Testis (tissue), 3 donors: ENCODE data around the gene HBG2. TPM values are rescaled to one million over a fixed set of nuclear protein-coding genes. Genes with fewer than 3 reads are reported as not detected.

ENCODE experiments used
- DNase-seq: peaks from one replicate; pipeline ENCODE4 v3.0.0-alpha.2; 2019
- H3K27ac ChIP-seq, 2 donors: fragments of 200-600 bp; sonication (generic); one replicate each; pipeline ENCODE4 v1.5.1; 2019
- H3K27me3 ChIP-seq: fragments of 200-600 bp; sonication (generic); one replicate; pipeline ENCODE4 v1.5.1; 2019
- H3K36me3 ChIP-seq: fragments of 200-600 bp; sonication (generic); one replicate; pipeline ENCODE4 v1.5.1; 2017; ENCODE audit warnings: low read depth; ENCODE audit errors: missing control alignments
- H3K4me1 ChIP-seq: fragments of 200-600 bp; sonication (generic); one replicate; pipeline ENCODE4 v1.5.1; 2019
- H3K4me3 ChIP-seq, 2 donors: fragments of 200-600 bp; sonication (generic); one replicate each; pipeline ENCODE4 v1.5.1; 2017 to 2019
- H3K9me3 ChIP-seq: fragments of 200-600 bp; sonication (generic); one replicate; pipeline ENCODE4 v1.5.1; 2017
- POLR2A ChIP-seq: fragments of 450-650 bp; IDR thresholded peaks from one replicate; pipeline ENCODE4 v1.6.1; 2017; ENCODE audit warnings: antibody characterized with exemption, mild to moderate bottlenecking, moderate library complexity
- WGBS, 2 donors: methylation state at CpG; one replicate each; pipeline ENCODE4 v1.1.5; 2018; 5-methylcytosine and 5-hydroxymethylcytosine counted together
- intact Hi-C: fragments of 100-400 bp; cut with DNase I; formaldehyde crosslinking; loops from one replicate; pipeline ENCODE4 v1.15.1; 2023; ENCODE audit warnings: low total_unique reads
- polyA plus RNA-seq: library from polyadenylated mRNA; stranded (reverse); fragments of 350-450 nt; fragmentation: Illumina TruSeq; extraction: RNeasy Lipid Tissue Mini Kit (QIAGEN cat#74804); gene quantifications from one replicate; pipeline ENCODE4 v1.2.3, GENCODE V29; 2014; ENCODE audit warnings: low read depth, low replicate concordance; ENCODE audit not compliant: insufficient read depth
- total RNA-seq, 2 donors: library from RNA; depleted of rRNA; stranded (reverse); fragments of >200 nt; gene quantifications; one replicate each; pipeline ENCODE4 v1.2.3, GENCODE V29; 2016
- TF ChIP-seq, protein P1 (sequence below), 3 experiments: fragments of 450-650 bp in 2 of 3; fragments of 200-600 bp in 1 of 3; sonication (generic) in 1 of 3; IDR thresholded peaks; one replicate each; pipeline ENCODE4 v1.5.1; 2016 to 2019; ENCODE audit warnings: antibody characterized with exemption in 3 of 3, mild to moderate bottlenecking in 2 of 3, moderate library complexity in 1 of 3

Gene HBG2
- total and polyA plus RNA-seq, 3 donors from 2014 or later: not detected

- Histone ChIP-seq H3K9me3 (no peaks in the 10 kb centered on the region), H3K4me1 (no peaks in the 10 kb centered on the region), H3K4me3 (no peak overlapping the region), H3K27me3 (no peaks in the 10 kb centered on the region), H3K27ac (no peak overlapping the region), H3K36me3 (no peaks in the 10 kb centered on the region)
- WGBS, 2 donors: 88 to 96% methylated on average over 2 of the region's 2 CpGs
- DNase-seq: no peak
- intact Hi-C loops: no loop called here
- TF ChIP-seq POLR2A: no peak
- TF ChIP-seq, protein P1, sequence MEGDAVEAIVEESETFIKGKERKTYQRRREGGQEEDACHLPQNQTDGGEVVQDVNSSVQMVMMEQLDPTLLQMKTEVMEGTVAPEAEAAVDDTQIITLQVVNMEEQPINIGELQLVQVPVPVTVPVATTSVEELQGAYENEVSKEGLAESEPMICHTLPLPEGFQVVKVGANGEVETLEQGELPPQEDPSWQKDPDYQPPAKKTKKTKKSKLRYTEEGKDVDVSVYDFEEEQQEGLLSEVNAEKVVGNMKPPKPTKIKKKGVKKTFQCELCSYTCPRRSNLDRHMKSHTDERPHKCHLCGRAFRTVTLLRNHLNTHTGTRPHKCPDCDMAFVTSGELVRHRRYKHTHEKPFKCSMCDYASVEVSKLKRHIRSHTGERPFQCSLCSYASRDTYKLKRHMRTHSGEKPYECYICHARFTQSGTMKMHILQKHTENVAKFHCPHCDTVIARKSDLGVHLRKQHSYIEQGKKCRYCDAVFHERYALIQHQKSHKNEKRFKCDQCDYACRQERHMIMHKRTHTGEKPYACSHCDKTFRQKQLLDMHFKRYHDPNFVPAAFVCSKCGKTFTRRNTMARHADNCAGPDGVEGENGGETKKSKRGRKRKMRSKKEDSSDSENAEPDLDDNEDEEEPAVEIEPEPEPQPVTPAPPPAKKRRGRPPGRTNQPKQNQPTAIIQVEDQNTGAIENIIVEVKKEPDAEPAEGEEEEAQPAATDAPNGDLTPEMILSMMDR (IDR thresholded peaks at IDR 0.05): no peak
Observed at GRCh38 chr11:5282628-5283027, 28.0 kb upstream of the HBG2 start.

DNA sequence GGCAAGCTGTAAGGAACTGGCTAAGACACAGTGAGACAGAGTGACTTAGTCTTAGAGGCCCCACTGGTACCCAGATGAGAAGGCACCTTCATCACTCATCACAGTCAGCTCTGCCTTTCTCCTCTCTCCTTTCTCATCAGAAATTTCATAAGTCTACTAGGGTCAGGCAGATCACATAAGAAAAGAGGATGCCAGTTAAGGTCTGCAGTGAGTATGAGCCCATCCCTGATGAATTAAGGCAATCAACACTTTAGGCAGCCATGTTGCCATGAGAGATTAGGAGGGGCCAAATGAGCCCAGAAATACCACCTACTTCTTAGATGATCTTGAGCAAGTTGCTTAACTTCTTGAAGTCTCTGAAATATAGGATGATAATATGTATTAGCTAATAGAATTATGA lies 27.0 kb upstream of the HBG2 start:
- H3K4me3 ChIP-seq: no peak overlapping the region
- no peak overlapping the region for H3K27ac ChIP-seq
- intact Hi-C loops: no loop called here
- H3K9me3 ChIP-seq: no peaks in the 10 kb centered on the region
- H3K4me1 ChIP-seq: no peaks in the 10 kb centered on the region
- no peak for DNase-seq
- H3K27me3 ChIP-seq: no peaks in the 10 kb centered on the region
- no peaks in the 10 kb centered on the region for H3K36me3 ChIP-seq
- TF ChIP-seq POLR2A: no peak

DNA sequence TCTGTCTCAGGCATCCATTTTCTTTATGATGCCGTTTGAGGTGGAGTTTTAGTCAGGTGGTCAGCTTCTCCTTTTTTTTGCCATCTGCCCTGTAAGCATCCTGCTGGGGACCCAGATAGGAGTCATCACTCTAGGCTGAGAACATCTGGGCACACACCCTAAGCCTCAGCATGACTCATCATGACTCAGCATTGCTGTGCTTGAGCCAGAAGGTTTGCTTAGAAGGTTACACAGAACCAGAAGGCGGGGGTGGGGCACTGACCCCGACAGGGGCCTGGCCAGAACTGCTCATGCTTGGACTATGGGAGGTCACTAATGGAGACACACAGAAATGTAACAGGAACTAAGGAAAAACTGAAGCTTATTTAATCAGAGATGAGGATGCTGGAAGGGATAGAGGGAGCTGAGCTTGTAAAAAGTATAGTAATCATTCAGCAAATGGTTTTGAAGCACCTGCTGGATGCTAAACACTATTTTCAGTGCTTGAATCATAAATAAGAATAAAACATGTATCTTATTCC lies 26.1 kb upstream of the HBG2 start:
- intact Hi-C loops: no loop called here
- TF ChIP-seq, protein P1 (IDR thresholded peaks at IDR 0.05): no peak
- TF ChIP-seq POLR2A: no peak
- WGBS, 2 donors: 52 to 67% methylated on average over 3 of the region's 3 CpGs
- no peaks in the 10 kb centered on the region for H3K27me3 ChIP-seq
- DNase-seq: peak; percentile 57
- no peak overlapping the region for H3K4me3 ChIP-seq
- no peaks in the 10 kb centered on the region for H3K36me3 ChIP-seq
- no peak overlapping the region for H3K27ac ChIP-seq
- no peaks in the 10 kb centered on the region for H3K4me1 ChIP-seq
- no peaks in the 10 kb centered on the region for H3K9me3 ChIP-seq

DNA sequence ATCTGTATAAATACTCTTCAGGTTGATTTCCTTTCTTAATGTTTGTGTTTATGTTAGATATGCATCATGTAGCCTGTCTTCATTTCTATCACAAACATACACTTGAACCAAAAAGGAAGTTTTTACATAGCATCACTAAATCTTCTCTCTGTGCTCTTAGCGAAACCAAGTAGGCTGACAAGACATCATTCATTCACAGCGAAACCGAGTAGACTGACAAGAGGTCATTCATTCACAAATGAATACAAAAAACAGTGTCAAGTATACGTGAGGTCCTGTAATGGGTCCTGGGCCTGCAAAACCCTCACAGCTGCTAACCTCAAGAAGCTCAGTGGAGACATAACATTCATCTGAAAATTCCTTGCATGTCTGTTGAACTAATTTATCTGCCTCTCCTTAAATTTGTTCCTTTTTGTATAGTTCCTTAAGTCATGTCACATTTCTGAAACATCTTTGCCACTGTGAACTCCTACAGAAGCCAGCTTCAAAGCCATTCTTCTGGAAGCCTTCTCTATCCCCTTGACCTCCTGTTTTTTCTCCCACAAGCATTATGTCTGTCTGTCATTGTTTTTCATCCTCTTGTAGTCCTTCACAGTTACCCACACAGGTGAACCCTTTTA lies 25.0 kb upstream of the HBG2 start:
- intact Hi-C loops: no loop called here
- no peaks in the 10 kb centered on the region for H3K36me3 ChIP-seq
- TF ChIP-seq, protein P1 (IDR thresholded peaks at IDR 0.05): no peak
- DNase-seq: no peak
- no peak overlapping the region for H3K27ac ChIP-seq
- no peaks in the 10 kb centered on the region for H3K9me3 ChIP-seq
- no peaks in the 10 kb centered on the region for H3K27me3 ChIP-seq
- H3K4me3 ChIP-seq: no peak overlapping the region
- H3K4me1 ChIP-seq: no peaks in the 10 kb centered on the region
- WGBS, 2 donors: 81 to 86% methylated on average over 4 of the region's 4 CpGs

- no peak for DNase-seq
- intact Hi-C loops: no loop called here
- WGBS, 2 donors: 73 to 75% methylated on average over 1 of the region's 1 CpG
Observed at GRCh38 chr11:5277807-5278382, 23.3 kb upstream of the HBG2 start.

More at GRCh38 chr11:5277807-5278382, 23.3 kb upstream of the HBG2 start:
- Histone ChIP-seq H3K36me3 (no peaks in the 10 kb centered on the region), H3K27ac (no peak overlapping the region), H3K9me3 (no peaks in the 10 kb centered on the region), H3K27me3 (no peaks in the 10 kb centered on the region), H3K4me3 (no peak overlapping the region), H3K4me1 (no peaks in the 10 kb centered on the region)
- no peak for TF ChIP-seq POLR2A
- TF ChIP-seq, protein P1 (IDR thresholded peaks at IDR 0.05): no peak
